ENCODE measurements around the gene PVR. TPM values are rescaled to one million over a fixed set of nuclear protein-coding genes. Genes with fewer than 3 reads are reported as not detected.
"Not testable (repeated sequence)": the region's sequence is repeated elsewhere in the genome, so short reads cannot be mapped to it uniquely, and the experiment has no call there.

Gene PVR
- total RNA-seq, 1 donor from 2014 or later, result 14.8 TPM

DNA sequence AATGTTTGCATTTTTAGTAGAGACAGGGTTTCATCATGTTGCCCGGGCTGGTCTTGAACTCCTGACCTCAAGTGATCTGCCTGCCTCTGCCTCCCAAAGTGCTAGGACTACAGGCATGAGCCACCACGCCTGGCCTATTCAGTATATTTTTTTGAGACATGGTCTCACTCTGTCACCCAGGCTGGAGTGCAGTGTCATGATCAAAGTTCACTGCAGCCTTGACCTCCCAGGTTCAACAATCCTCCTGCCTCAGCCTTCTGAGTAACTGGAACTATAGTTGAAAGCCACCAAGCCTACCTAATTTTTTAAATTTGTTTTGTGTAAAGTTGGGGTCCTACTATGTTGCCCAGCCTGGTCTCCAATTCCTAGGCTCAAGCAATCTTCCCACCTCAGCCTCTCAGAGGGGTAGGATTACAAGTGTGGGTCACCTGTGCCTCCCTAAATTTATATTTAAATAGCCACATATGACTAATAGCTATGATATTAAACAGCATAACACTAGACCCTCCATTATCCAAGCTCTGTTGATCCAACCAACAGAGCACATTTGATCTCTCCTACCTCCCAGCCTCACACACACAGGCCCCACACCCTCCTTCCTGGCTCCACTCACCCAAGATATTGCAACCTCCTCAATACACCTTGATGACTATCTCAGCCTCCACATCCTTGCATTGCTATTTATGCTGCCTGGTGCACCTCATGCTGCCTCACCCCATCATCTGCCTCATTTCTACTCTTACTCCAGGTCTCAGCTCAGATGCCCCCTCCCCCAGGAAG, 25.5 kb downstream of the PVR start:
- no peak overlapping the region for H3K4me3 Mint-ChIP-seq (ENCODE audit: unreplicated experiment)
- no peak overlapping the region for H3K27ac Mint-ChIP-seq (ENCODE audit: unreplicated experiment)

DNA sequence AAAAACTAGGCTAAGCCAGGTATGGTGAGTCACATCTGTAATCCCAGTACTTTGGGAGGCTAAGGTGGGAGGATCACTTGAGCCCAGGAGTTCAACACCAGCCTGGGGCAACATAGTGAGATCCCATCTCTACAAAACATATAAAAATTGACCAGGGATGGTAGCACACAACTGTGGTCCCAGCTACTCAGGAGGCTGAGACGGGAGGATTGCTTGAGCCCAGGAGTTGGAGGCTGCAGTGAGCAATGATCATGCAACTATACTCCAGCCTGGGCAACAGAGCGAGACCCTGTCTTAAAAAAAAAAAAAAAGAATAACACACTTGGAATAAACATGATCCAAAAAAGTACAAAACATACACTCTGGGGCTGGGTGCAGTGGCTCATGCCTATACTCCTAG, 26.3 kb downstream of the PVR start:
- H3K9me3 Mint-ChIP-seq (ENCODE audit: unreplicated experiment); H3K36me3 Mint-ChIP-seq (ENCODE audit: low read depth, unreplicated experiment); H3K27ac Mint-ChIP-seq (ENCODE audit: unreplicated experiment); DNase-seq (ENCODE audit: low spot score); H3K27me3 Mint-ChIP-seq (ENCODE audit: unreplicated experiment); H3K4me1 Mint-ChIP-seq (ENCODE audit: unreplicated experiment); H3K4me3 Mint-ChIP-seq (ENCODE audit: unreplicated experiment): not testable (repeated sequence)

More for the DNA sequence above, 25.5 kb downstream of the PVR start:
- no peaks in the 10 kb centered on the region for H3K9me3 Mint-ChIP-seq (ENCODE audit: unreplicated experiment)
- peaks cover 3% of the 10 kb centered on the region for H3K27me3 Mint-ChIP-seq (ENCODE audit: unreplicated experiment)
- no peak for DNase-seq (ENCODE audit: low spot score)
- H3K36me3 Mint-ChIP-seq (ENCODE audit: low read depth, unreplicated experiment), result no peaks in the 10 kb centered on the region
- no peaks in the 10 kb centered on the region for H3K4me1 Mint-ChIP-seq (ENCODE audit: unreplicated experiment)
- TF ChIP-seq, protein P1, sequence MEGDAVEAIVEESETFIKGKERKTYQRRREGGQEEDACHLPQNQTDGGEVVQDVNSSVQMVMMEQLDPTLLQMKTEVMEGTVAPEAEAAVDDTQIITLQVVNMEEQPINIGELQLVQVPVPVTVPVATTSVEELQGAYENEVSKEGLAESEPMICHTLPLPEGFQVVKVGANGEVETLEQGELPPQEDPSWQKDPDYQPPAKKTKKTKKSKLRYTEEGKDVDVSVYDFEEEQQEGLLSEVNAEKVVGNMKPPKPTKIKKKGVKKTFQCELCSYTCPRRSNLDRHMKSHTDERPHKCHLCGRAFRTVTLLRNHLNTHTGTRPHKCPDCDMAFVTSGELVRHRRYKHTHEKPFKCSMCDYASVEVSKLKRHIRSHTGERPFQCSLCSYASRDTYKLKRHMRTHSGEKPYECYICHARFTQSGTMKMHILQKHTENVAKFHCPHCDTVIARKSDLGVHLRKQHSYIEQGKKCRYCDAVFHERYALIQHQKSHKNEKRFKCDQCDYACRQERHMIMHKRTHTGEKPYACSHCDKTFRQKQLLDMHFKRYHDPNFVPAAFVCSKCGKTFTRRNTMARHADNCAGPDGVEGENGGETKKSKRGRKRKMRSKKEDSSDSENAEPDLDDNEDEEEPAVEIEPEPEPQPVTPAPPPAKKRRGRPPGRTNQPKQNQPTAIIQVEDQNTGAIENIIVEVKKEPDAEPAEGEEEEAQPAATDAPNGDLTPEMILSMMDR (IDR thresholded peaks at IDR 0.05; ENCODE audit: unreplicated experiment), result no peak

DNA sequence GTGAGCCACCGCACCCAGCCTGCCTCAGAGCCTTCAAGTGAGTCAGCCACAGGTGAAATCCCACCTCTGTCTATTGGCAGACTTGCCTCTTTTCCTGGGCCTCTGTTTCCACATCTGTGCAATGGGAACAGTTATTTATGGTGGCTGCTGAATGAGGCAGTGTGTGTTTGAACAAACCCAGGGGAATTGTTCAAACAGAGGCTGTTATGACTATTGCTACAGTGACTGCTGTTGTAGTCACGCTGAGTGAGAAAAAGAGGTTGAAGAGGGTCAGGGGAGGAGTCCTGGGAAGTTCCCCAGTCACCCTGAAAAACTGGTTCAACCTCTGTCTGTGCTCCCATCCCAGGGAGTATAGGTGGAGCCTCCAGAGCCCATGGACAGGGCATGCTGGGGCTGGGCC, 27.7 kb downstream of the PVR start, which contains the start of gene CEACAM19:
Gene CEACAM19, plus strand, starts transcription at position 83 of the 400 bp plus-strand sequence. CDS start 450 bp downstream, outside the sequence.
- Mint-ChIP-seq H3K9me3 (ENCODE audit: unreplicated experiment) (no peaks in the 10 kb centered on the region), H3K4me3 (ENCODE audit: unreplicated experiment) (no peak within 1 kb of the TSS), H3K27me3 (ENCODE audit: unreplicated experiment) (peaks cover 2% of the 10 kb centered on the region), H3K27ac (ENCODE audit: unreplicated experiment) (no peak within 1 kb of the TSS), H3K4me1 (ENCODE audit: unreplicated experiment) (no peaks in the 10 kb centered on the region), H3K36me3 (ENCODE audit: low read depth, unreplicated experiment) (no peaks in the 10 kb centered on the region)
- TF ChIP-seq, protein P1 (IDR thresholded peaks at IDR 0.05; ENCODE audit: unreplicated experiment), result no peak
- no peak for DNase-seq (ENCODE audit: low spot score)

DNA sequence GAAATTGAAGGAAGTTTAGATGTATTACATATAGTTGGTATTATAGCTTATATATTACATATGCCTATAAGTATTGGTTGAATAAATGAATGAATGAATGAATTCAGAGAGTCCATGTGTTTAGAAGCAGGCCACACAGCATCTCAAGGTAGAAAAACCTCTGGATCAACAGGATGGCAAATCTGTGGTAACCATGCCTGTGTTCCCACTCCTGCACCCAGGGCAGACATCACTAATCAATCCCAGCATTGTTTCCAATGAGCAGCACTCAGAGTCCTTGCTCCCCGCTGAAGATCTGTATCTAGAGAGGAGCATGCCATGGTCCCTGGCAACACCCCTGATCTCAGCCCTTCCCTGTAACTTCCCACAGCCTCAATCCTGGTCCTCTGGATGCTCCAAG, 28.5 kb downstream of the PVR start:
- Mint-ChIP-seq H3K27me3 (ENCODE audit: unreplicated experiment) (peaks cover 2% of the 10 kb centered on the region), H3K4me3 (ENCODE audit: unreplicated experiment) (no peak overlapping the region), H3K4me1 (ENCODE audit: unreplicated experiment) (no peaks in the 10 kb centered on the region), H3K36me3 (ENCODE audit: low read depth, unreplicated experiment) (no peaks in the 10 kb centered on the region), H3K9me3 (ENCODE audit: unreplicated experiment) (no peaks in the 10 kb centered on the region), H3K27ac (ENCODE audit: unreplicated experiment) (no peak overlapping the region)
- no peak for DNase-seq (ENCODE audit: low spot score)
- TF ChIP-seq, protein P1 (IDR thresholded peaks at IDR 0.05; ENCODE audit: unreplicated experiment), result no peak

DNA sequence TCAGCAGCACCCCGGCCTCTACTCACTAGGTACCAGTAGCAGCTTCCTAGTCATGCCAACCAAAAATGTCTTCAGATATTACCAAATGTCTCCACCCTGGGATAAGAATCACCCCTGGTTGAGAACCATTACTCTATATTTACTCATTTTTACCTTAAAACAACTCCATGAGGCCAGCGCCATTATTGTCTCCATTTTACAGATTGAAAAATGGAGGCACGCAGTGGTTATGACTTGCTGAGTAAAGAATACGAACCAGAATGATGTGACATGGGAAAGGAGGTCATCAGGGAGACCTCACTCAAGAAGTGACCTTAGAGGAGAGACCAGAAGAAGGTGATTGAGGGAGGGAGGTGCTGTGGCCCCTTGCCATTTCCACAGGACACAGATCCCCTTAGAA, 29.8 kb downstream of the PVR start:
- Mint-ChIP-seq H3K4me3 (ENCODE audit: unreplicated experiment) (no peak overlapping the region), H3K36me3 (ENCODE audit: low read depth, unreplicated experiment) (no peaks in the 10 kb centered on the region), H3K27me3 (ENCODE audit: unreplicated experiment) (peaks cover 2% of the 10 kb centered on the region), H3K27ac (ENCODE audit: unreplicated experiment) (no peak overlapping the region), H3K9me3 (ENCODE audit: unreplicated experiment) (no peaks in the 10 kb centered on the region), H3K4me1 (ENCODE audit: unreplicated experiment) (no peaks in the 10 kb centered on the region)
- no peak for DNase-seq (ENCODE audit: low spot score)
- TF ChIP-seq, protein P1 (IDR thresholded peaks at IDR 0.05; ENCODE audit: unreplicated experiment), result no peak
